WTC11 (cell line): ENCODE results near the gene MID1IP1. TPM values are rescaled to one million over a fixed set of nuclear protein-coding genes. Genes with fewer than 3 reads are reported as not detected.

Experiments
- ATAC-seq: fragments of 200-7000 bp; cut with Tn5 transposase; 2 replicates; pipeline ENCODE4 v1.10.0; 2021; ENCODE audit warnings: mild to moderate bottlenecking, moderate library complexity
- CTCF ChIA-PET: fragments of 300-600 bp; sonication (Branson Sonifier 250); formaldehyde crosslinking; loops from one replicate; lab custom pipeline; 2021; ENCODE audit warnings: antibody characterized with exemption; lab: Charles Lee
- POLR2A ChIA-PET: fragments of 350-600 bp; sonication (Branson Sonifier 250); formaldehyde crosslinking; loops from one replicate; lab custom pipeline; 2021; ENCODE audit warnings: antibody characterized with exemption; lab: Charles Lee
- DNase-seq: peaks from one replicate; pipeline ENCODE4 v3.0.0; 2021; ENCODE audit warnings: low spot score
- H3K27ac Mint-ChIP-seq: 2 replicates; pipeline ENCODE4 v1.8.0; 2021; ENCODE audit warnings: mixed read lengths
- H3K27me3 Mint-ChIP-seq: 2 replicates; pipeline ENCODE4 v1.8.0; 2021; ENCODE audit warnings: low read depth, mild to moderate bottlenecking, moderate library complexity, mixed read lengths
- H3K36me3 Mint-ChIP-seq: 2 replicates; pipeline ENCODE4 v1.8.0; 2021; ENCODE audit warnings: mixed read lengths
- H3K4me1 Mint-ChIP-seq: 2 replicates; pipeline ENCODE4 v1.8.0; 2022; ENCODE audit warnings: mixed read lengths
- H3K4me3 Mint-ChIP-seq: 2 replicates; pipeline ENCODE4 v1.8.0; 2021; ENCODE audit warnings: mild to moderate bottlenecking, moderate library complexity, mixed read lengths
- H3K9me3 Mint-ChIP-seq: 2 replicates; pipeline ENCODE4 v1.8.0; 2021; ENCODE audit warnings: mixed read lengths
- ATF2 ChIP-seq: sonication (generic); formaldehyde crosslinking; IDR thresholded peaks from 2 replicates; pipeline ENCODE4 v1.8.1; 2022; ENCODE audit warnings: low read depth, missing genetic modification reagents, borderline replicate concordance
- CBFB ChIP-seq: sonication (generic); formaldehyde crosslinking; IDR thresholded peaks from 2 replicates; pipeline ENCODE4 v1.8.1; 2022; ENCODE audit warnings: mild to moderate bottlenecking, low read depth, missing genetic modification reagents
- CREB1 ChIP-seq: sonication (generic); formaldehyde crosslinking; IDR thresholded peaks from 2 replicates; pipeline ENCODE4 v1.8.0; 2023; ENCODE audit warnings: mild to moderate bottlenecking, missing genetic modification reagents
- ERG ChIP-seq: fragments of 250-450 bp; sonication (Bioruptor Pico); IDR thresholded peaks from 2 replicates; pipeline ENCODE4 v1.8.0; 2021; ENCODE audit warnings: mild to moderate bottlenecking
- FOXK1 ChIP-seq: sonication (generic); formaldehyde crosslinking; IDR thresholded peaks from 2 replicates; pipeline ENCODE4 v1.8.0; 2022; ENCODE audit warnings: mild to moderate bottlenecking, moderate library complexity, missing genetic modification reagents
- FOXP4 ChIP-seq: sonication (generic); formaldehyde crosslinking; IDR thresholded peaks from 2 replicates; pipeline ENCODE4 v1.8.0; 2022; ENCODE audit warnings: mild to moderate bottlenecking, missing genetic modification reagents
- JUN ChIP-seq: sonication (generic); formaldehyde crosslinking; IDR thresholded peaks from 2 replicates; pipeline ENCODE4 v1.8.0; 2023; ENCODE audit warnings: mild to moderate bottlenecking, missing genetic modification reagents
- MLX ChIP-seq: sonication (generic); formaldehyde crosslinking; IDR thresholded peaks from 2 replicates; pipeline ENCODE4 v1.8.1; 2023; ENCODE audit warnings: mild to moderate bottlenecking, missing genetic modification reagents, moderate library complexity
- NFE2L1 ChIP-seq: sonication (generic); formaldehyde crosslinking; IDR thresholded peaks from 2 replicates; pipeline ENCODE4 v1.8.1; 2023; ENCODE audit warnings: missing genetic modification reagents
- NFYB ChIP-seq: sonication (generic); formaldehyde crosslinking; conservative IDR thresholded peaks from 2 replicates; pipeline ENCODE4 v1.8.0; 2022; ENCODE audit warnings: low read depth, missing genetic modification reagents
- NR1H2 ChIP-seq: sonication (generic); formaldehyde crosslinking; IDR thresholded peaks from 2 replicates; pipeline ENCODE4 v1.9.0; 2021; ENCODE audit warnings: mild to moderate bottlenecking, moderate library complexity, missing genetic modification reagents
- PRRX2 ChIP-seq: fragments of 250-450 bp; sonication (Bioruptor Pico); IDR thresholded peaks from 2 replicates; pipeline ENCODE4 v1.8.0; 2021; ENCODE audit warnings: mild to moderate bottlenecking
- RELA ChIP-seq: sonication (generic); formaldehyde crosslinking; IDR thresholded peaks from 2 replicates; pipeline ENCODE4 v1.8.1; 2022; ENCODE audit warnings: missing genetic modification reagents, mild to moderate bottlenecking, borderline replicate concordance
- TCF7 ChIP-seq: sonication (generic); formaldehyde crosslinking; IDR thresholded peaks from 2 replicates; pipeline ENCODE4 v1.8.0; 2022; ENCODE audit warnings: mild to moderate bottlenecking, low read depth, missing genetic modification reagents, moderate library complexity
- TP53 ChIP-seq: sonication (generic); formaldehyde crosslinking; IDR thresholded peaks from 2 replicates; pipeline ENCODE4 v1.8.1; 2023; ENCODE audit warnings: mild to moderate bottlenecking, missing genetic modification reagents
- ZBTB21 ChIP-seq: sonication (generic); formaldehyde crosslinking; IDR thresholded peaks from 2 replicates; pipeline ENCODE4 v1.8.1; 2023; ENCODE audit warnings: mild to moderate bottlenecking, missing genetic modification reagents, borderline replicate concordance
- ZNF263 ChIP-seq: sonication (generic); formaldehyde crosslinking; IDR thresholded peaks from 2 replicates; pipeline ENCODE4 v1.8.1; 2022; ENCODE audit warnings: low read depth, mild to moderate bottlenecking, moderate library complexity, missing genetic modification reagents
- ZSCAN18 ChIP-seq: fragments of 250-450 bp; sonication (Bioruptor Pico); IDR thresholded peaks from 2 replicates; pipeline ENCODE4 v2.1.2; 2022; ENCODE audit warnings: mild to moderate bottlenecking, moderate library complexity
- total RNA-seq: library from RNA; stranded (reverse); gene quantifications from 3 replicates; pipeline ENCODE4 v1.2.3, GENCODE V29; 2021

Gene MID1IP1
- total RNA-seq, 1 experiment from 2014 or later, result 118 TPM

GRCh38 chrX:38839277-38839676 is 38.0 kb downstream of the MID1IP1 start (continued):
- TF ChIP-seq ERG (CRISPR knock-in tag), result no peak
- no peak for TF ChIP-seq CREB1 (CRISPR knock-in tag)
- TF ChIP-seq MLX (CRISPR knock-in tag), result no peak
- no peak for TF ChIP-seq FOXP4 (CRISPR knock-in tag)
- no peak for TF ChIP-seq NFE2L1
- TF ChIP-seq ATF2 (CRISPR knock-in tag), result no peak
- TF ChIP-seq CBFB (CRISPR knock-in tag), result no peak
- no peak for TF ChIP-seq ZSCAN18 (CRISPR knock-in tag)

- ATAC-seq (no peak), DNase-seq (no peak)
- no peaks in the 10 kb centered on the region for H3K9me3 Mint-ChIP-seq
- no peak for TF ChIP-seq TP53 (CRISPR knock-in tag)
- no peak overlapping the region for H3K4me3 Mint-ChIP-seq
- no peaks in the 10 kb centered on the region for H3K27me3 Mint-ChIP-seq
- ChIA-PET POLR2A (no interaction called here), CTCF (no interaction called here)
- no peaks in the 10 kb centered on the region for H3K36me3 Mint-ChIP-seq
- H3K27ac Mint-ChIP-seq, result no peak overlapping the region
- peaks cover 7% of the 10 kb centered on the region for H3K4me1 Mint-ChIP-seq
Observed at GRCh38 chrX:38839944-38840343, 38.7 kb downstream of the MID1IP1 start.

- Mint-ChIP-seq H3K36me3 (no peaks in the 10 kb centered on the region), H3K27me3 (no peaks in the 10 kb centered on the region), H3K4me3 (no peak overlapping the region), H3K4me1 (peaks cover 23% of the 10 kb centered on the region), H3K9me3 (no peaks in the 10 kb centered on the region), H3K27ac (no peak overlapping the region)
- POLR2A ChIA-PET, result no interaction called here
- DNase-seq (no peak), ATAC-seq (no peak)
- CTCF ChIA-PET, result no interaction called here
- no peak for TF ChIP-seq CREB1 (CRISPR knock-in tag)
- TF ChIP-seq NFYB (CRISPR knock-in tag), result no peak
- no peak for TF ChIP-seq PRRX2 (CRISPR knock-in tag)
- TF ChIP-seq TCF7, result no peak
- TF ChIP-seq ZBTB21 (CRISPR knock-in tag), result no peak
Observed at GRCh38 chrX:38841750-38842149, 40.5 kb downstream of the MID1IP1 start.

GRCh38 chrX:38845426-38845825 is 44.2 kb downstream of the MID1IP1 start:
- CTCF ChIA-PET, result no interaction called here
- no peak overlapping the region for H3K4me3 Mint-ChIP-seq
- peaks cover 26% of the 10 kb centered on the region for H3K4me1 Mint-ChIP-seq
- no peak for DNase-seq
- H3K9me3 Mint-ChIP-seq, result no peaks in the 10 kb centered on the region
- TF ChIP-seq JUN (CRISPR knock-in tag), result no peak
- no peak for TF ChIP-seq RELA (CRISPR knock-in tag)
- TF ChIP-seq ZNF263 (CRISPR knock-in tag), result no peak
- TF ChIP-seq NR1H2 (CRISPR knock-in tag), result no peak
- TF ChIP-seq FOXK1 (CRISPR knock-in tag), result no peak
- TF ChIP-seq, all 79 proteins: peak for 0
- POLR2A ChIA-PET, result no interaction called here
- no peaks in the 10 kb centered on the region for H3K36me3 Mint-ChIP-seq
- H3K27me3 Mint-ChIP-seq, result no peaks in the 10 kb centered on the region
- no peak overlapping the region for H3K27ac Mint-ChIP-seq
- ATAC-seq, result no peak
